Heart left ventricle (tissue), 13 donors: ENCODE data around the gene HSDL1.

Experiments
- POLR2A ChIP-seq, 2 donors: fragments of 450-650 bp; IDR thresholded peaks; one replicate each; pipeline ENCODE4 v1.6.1; 2017; ENCODE audit warnings: antibody characterized with exemption in 2 of 2, mild to moderate bottlenecking in 2 of 2, moderate library complexity in 2 of 2
- TF ChIP-seq, protein P1 (sequence below), 12 donors: fragments of 200-600 bp; sonication (generic) in 4 of 12; IDR thresholded peaks; one replicate each; pipeline versions ENCODE4 v1.5.0 to v1.8.0; 2018 to 2022; ENCODE audit warnings: antibody characterized with exemption in 12 of 12, mild to moderate bottlenecking in 5 of 12
- donor health status: ischemic (EF 13 %, LVEDD 7.1; RV severe dilation, severe dysfunction).
- donor health status: DM: no; HTN: yes; CAD: no.
- donor health status: DM: no; HTN: no; CAD: no.
- donor health status: ischemic (EF 25% LVEDD 6.9; RV normal size, moderate dysfunction).
- donor health status: ischemic (EF 25% LVEDD 5.7; RV mildly dilated, moderate dysfunction).
- donor health status: ischemic (EF 35%, LVEDD 5.7; RV mildly dilated, moderate dysfunction).
- donor health status: nonischemic (EF 11% LVEDD 7.7; RV severe dilation, severe dysfunction).
- donor health status: DM: yes; HTN: yes; CAD: no.
- donor health status: PGD.
- donor health status: ischemic (EF 29% LVEDD 5.4; RV normal size, mild dysfunction).
- donor health status: nonischemic (EF 23%, LVEDD 6.1; RV moderate dilation, normal function).

DNA sequence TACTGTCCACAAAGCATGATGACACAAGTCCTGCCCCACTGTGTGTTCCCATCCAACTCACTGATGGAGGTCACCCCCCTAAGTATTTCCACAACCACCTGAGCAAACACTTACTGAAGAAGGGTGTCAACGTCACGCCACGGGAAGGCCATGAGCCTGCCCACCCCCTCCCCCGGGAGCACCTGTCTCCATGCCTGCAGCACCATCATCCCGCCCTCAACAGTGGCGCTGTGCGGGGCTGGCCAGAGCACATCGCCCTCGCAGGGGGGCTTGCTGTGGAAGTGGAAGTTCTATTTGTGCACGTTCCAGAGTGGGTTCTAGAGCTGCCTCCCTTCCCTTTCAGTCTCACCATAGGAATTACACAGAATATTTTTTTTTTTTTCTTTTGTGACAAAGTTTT lies 24.0 kb downstream of the HSDL1 start:
- TF ChIP-seq, protein P1, sequence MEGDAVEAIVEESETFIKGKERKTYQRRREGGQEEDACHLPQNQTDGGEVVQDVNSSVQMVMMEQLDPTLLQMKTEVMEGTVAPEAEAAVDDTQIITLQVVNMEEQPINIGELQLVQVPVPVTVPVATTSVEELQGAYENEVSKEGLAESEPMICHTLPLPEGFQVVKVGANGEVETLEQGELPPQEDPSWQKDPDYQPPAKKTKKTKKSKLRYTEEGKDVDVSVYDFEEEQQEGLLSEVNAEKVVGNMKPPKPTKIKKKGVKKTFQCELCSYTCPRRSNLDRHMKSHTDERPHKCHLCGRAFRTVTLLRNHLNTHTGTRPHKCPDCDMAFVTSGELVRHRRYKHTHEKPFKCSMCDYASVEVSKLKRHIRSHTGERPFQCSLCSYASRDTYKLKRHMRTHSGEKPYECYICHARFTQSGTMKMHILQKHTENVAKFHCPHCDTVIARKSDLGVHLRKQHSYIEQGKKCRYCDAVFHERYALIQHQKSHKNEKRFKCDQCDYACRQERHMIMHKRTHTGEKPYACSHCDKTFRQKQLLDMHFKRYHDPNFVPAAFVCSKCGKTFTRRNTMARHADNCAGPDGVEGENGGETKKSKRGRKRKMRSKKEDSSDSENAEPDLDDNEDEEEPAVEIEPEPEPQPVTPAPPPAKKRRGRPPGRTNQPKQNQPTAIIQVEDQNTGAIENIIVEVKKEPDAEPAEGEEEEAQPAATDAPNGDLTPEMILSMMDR (IDR thresholded peaks at IDR 0.05) = no peak
- TF ChIP-seq POLR2A (IDR thresholded peaks at IDR 0.05) = no peak
